ENCODE results near the gene RAB5A.

DNA sequence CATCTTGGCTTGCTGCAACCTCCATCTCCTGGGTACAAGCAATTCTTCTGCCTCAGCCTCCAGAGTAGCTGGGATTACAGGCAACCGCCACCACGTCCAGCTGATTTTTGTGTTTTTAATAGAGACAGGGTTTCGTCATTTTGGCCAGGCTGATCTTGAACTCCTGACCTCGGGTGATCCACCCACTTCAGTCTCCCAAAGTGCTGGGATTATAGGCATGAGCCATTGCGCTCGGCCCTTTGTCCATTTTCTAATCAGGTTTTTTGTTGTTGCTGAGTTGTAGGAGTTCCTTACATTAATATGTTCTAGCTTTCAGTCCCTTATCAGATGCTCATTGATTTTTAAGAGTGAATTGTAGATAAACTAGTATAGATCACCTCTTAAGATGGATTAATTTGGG is 20.3 kb downstream of the RAB5A start:
- no peak for TF ChIP-seq POLR2A (IDR thresholded peaks at IDR 0.05)
- TF ChIP-seq, protein P1, sequence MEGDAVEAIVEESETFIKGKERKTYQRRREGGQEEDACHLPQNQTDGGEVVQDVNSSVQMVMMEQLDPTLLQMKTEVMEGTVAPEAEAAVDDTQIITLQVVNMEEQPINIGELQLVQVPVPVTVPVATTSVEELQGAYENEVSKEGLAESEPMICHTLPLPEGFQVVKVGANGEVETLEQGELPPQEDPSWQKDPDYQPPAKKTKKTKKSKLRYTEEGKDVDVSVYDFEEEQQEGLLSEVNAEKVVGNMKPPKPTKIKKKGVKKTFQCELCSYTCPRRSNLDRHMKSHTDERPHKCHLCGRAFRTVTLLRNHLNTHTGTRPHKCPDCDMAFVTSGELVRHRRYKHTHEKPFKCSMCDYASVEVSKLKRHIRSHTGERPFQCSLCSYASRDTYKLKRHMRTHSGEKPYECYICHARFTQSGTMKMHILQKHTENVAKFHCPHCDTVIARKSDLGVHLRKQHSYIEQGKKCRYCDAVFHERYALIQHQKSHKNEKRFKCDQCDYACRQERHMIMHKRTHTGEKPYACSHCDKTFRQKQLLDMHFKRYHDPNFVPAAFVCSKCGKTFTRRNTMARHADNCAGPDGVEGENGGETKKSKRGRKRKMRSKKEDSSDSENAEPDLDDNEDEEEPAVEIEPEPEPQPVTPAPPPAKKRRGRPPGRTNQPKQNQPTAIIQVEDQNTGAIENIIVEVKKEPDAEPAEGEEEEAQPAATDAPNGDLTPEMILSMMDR (IDR thresholded peaks at IDR 0.05), result no peak

Data from right lobe of liver (tissue), 4 donors.